SW 1271 (cell line): ENCODE measurements around the gene CNN3.

Experiments used
- DNase-seq, 2 experiments: peaks; one replicate each; lab custom pipeline; 2025; lab: John Stamatoyannopoulos, UW

Gene CNN3

GRCh38 chr1:94856004-94856403 lies 70.9 kb downstream of the CNN3 start:
- no peak for DNase-seq

- no peak for DNase-seq
Observed at GRCh38 chr1:94855307-94855700, 71.6 kb downstream of the CNN3 start.

GRCh38 chr1:94854458-94855306 lies 72.2 kb downstream of the CNN3 start:
- peak; percentile 40 to 79 for DNase-seq

- DNase-seq = no peak
Observed at GRCh38 chr1:94852788-94853187, 74.1 kb downstream of the CNN3 start.

- DNase-seq = no peak
Observed at GRCh38 chr1:94851571-94851970, 75.3 kb downstream of the CNN3 start.
